RWPE2 (cell line): ENCODE results near the gene GCFC2.
"Not testable (repeated sequence)": the region's sequence is repeated elsewhere in the genome, so short reads cannot be mapped to it uniquely, and the experiment has no call there.

ENCODE experiments used
- ATAC-seq: fragments of 200-7000 bp; cut with Tn5 transposase; 3 replicates; pipeline ENCODE4 v1.9.1; 2021; ENCODE audit warnings: low read depth
- DNase-seq: peaks from one replicate; pipeline ENCODE4 v3.0.0-alpha.2; 2020; ENCODE audit warnings: low spot score
- H3K27ac ChIP-seq: fragments of 450-650 bp; 2 replicates; pipeline ENCODE4 v1.5.1; 2017; ENCODE audit warnings: mild to moderate bottlenecking; ENCODE audit not compliant: poor library complexity, severe bottlenecking
- H3K27me3 ChIP-seq: fragments of 250-450 bp; sonication (Bioruptor Pico); 2 replicates; pipeline ENCODE4 v1.5.1; 2021; ENCODE audit warnings: mild to moderate bottlenecking, moderate library complexity; ENCODE audit not compliant: insufficient read depth, poor library complexity, severe bottlenecking
- H3K36me3 ChIP-seq: fragments of 250-450 bp; sonication (Bioruptor Pico); 2 replicates; pipeline ENCODE4 v1.5.1; 2020; ENCODE audit warnings: low read depth, mild to moderate bottlenecking, moderate library complexity
- H3K4me1 ChIP-seq: fragments of 250-450 bp; sonication (Bioruptor Pico); 2 replicates; pipeline ENCODE4 v1.5.1; 2021; ENCODE audit warnings: mild to moderate bottlenecking, moderate library complexity; ENCODE audit not compliant: insufficient read depth, poor library complexity, severe bottlenecking
- H3K4me3 ChIP-seq: fragments of 250-450 bp; sonication (Bioruptor Pico); 2 replicates; pipeline ENCODE4 v1.5.1; 2021; ENCODE audit warnings: mild to moderate bottlenecking, moderate library complexity; ENCODE audit not compliant: severe bottlenecking
- H3K9me3 ChIP-seq: fragments of 250-450 bp; sonication (Bioruptor Pico); 2 replicates; pipeline ENCODE4 v1.5.1; 2021; ENCODE audit warnings: mild to moderate bottlenecking, moderate library complexity; ENCODE audit not compliant: severe bottlenecking
- CTCF ChIP-seq: fragments of 450-650 bp; IDR thresholded peaks from one replicate; pipeline ENCODE4 v1.5.1; 2017; ENCODE audit warnings: mild to moderate bottlenecking, moderate library complexity; ENCODE audit not compliant: poor library complexity, severe bottlenecking

GCFC2 gene

DNA sequence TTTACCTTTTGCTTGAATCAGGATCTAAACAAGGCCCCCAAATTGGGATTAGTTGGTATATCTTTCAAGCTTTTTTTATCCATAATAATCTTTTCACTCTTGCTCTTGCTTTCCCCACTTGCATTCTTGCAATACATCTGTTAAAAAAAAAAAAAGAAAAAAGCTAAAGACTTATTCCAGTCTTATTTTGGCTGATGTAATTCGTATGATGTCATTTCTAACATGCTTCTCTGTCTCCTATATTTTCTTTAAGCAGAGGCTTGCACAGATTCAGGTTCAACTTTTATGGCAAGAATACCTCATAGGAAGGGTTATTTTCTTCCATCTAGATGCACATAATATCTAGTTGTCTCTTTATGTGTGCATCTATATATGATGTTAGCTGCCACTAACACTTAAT, 9.8 kb upstream of the GCFC2 start:
- Histone ChIP-seq H3K27me3 (no peaks in the 10 kb centered on the region), H3K4me1 (no peaks in the 10 kb centered on the region), H3K4me3 (no peak overlapping the region), H3K9me3 (peaks cover 6% of the 10 kb centered on the region), H3K36me3 (no peaks in the 10 kb centered on the region), H3K27ac (no peak overlapping the region)
- no peak for TF ChIP-seq CTCF
- no peak for ATAC-seq
- DNase-seq, result no peak

GRCh38 chr2:75719616-75720015, 8.9 kb upstream of the GCFC2 start:
- ATAC-seq (no peak), DNase-seq (no peak)
- no peaks in the 10 kb centered on the region for H3K27me3 ChIP-seq
- no peak overlapping the region for H3K27ac ChIP-seq
- no peaks in the 10 kb centered on the region for H3K36me3 ChIP-seq
- H3K4me1 ChIP-seq, result no peaks in the 10 kb centered on the region
- peaks cover 6% of the 10 kb centered on the region for H3K9me3 ChIP-seq
- no peak overlapping the region for H3K4me3 ChIP-seq
- no peak for TF ChIP-seq CTCF

GRCh38 chr2:75716406-75716805, 5.7 kb upstream of the GCFC2 start:
- Histone ChIP-seq H3K27me3 (no peaks in the 10 kb centered on the region), H3K36me3 (no peaks in the 10 kb centered on the region), H3K9me3 (peaks cover 6% of the 10 kb centered on the region), H3K4me1 (no peaks in the 10 kb centered on the region), H3K4me3 (no peak overlapping the region), H3K27ac (no peak overlapping the region)
- peak; percentile 5 for TF ChIP-seq CTCF
- DNase-seq (no peak), ATAC-seq (no peak)

DNA sequence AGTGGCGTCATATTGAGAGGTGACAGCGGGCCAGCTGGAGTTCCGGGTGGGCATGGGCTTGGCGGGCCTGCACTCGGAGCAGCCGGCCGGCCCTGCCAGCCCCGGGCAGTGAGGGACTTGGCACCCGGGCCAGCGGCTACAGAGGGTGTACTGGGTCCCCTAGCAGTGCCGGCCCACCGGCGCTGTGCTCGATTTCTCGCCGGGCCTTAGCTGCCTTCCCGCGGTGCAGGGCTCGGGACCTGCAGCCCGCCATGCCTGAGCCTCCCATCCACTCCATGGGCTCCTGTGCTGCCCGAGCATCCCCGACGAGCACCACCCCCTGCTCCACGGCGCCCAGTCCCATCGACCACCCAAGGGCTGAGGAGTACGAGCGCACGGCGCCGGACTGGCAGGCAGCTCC, 875 bp upstream of the GCFC2 start:
- not testable (repeated sequence) for H3K4me3 ChIP-seq, H3K27ac ChIP-seq

DNA sequence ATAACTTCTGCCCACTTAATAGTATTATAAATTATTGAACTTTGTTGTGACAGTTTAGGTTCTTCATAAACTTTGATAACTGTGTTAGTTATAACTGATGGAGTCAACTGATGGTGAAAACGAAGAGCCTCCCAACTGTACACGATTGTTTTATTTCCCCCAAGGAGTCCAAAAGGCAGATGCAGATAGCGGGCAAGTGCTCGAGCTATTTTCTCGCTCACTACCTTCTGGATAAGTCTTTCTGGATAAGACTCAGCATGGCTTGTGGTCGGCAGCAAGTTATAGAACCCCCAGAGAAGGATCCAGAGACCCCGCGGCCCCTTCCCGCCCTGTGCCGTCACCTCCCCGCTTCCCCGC, 517 bp downstream of the GCFC2 start:
- no peak for ATAC-seq
- H3K4me1 ChIP-seq, result peaks cover 12% of the 10 kb centered on the region
- TF ChIP-seq CTCF, result no peak
- peaks cover 13% of the 10 kb centered on the region for H3K36me3 ChIP-seq
- no peak for DNase-seq
- H3K9me3 ChIP-seq, result no peaks in the 10 kb centered on the region
- H3K27me3 ChIP-seq, result no peaks in the 10 kb centered on the region
- peak overlapping the region; percentile 72 for H3K4me3 ChIP-seq
- H3K27ac ChIP-seq, result peak overlapping the region; percentile 67

More for the DNA sequence above, 875 bp upstream of the GCFC2 start:
- peaks cover 12% of the 10 kb centered on the region for H3K4me1 ChIP-seq
- H3K36me3 ChIP-seq, H3K27me3 ChIP-seq, H3K9me3 ChIP-seq, ATAC-seq, DNase-seq: not testable (repeated sequence)
